HEK293 (cell line): ENCODE measurements around the gene SYTL5.

Experiments
- HOXC10 ChIP-seq: sonication (generic); formaldehyde crosslinking; IDR thresholded peaks from 2 replicates; pipeline ENCODE4 v1.8.1; 2023; ENCODE audit warnings: mild to moderate bottlenecking, missing genetic modification reagents
- KLF17 ChIP-seq: fragments of 450-650 bp; formaldehyde crosslinking; IDR thresholded peaks from 2 replicates; pipeline ENCODE4 v1.5.1; 2016; ENCODE audit warnings: missing biosample characterization, missing genetic modification characterization
- KLF7 ChIP-seq: fragments of 450-650 bp; formaldehyde crosslinking; IDR thresholded peaks from 2 replicates; pipeline ENCODE4 v1.5.1; 2016; ENCODE audit warnings: missing biosample characterization, missing genetic modification characterization, borderline replicate concordance
- PATZ1 ChIP-seq: fragments of 450-650 bp; formaldehyde crosslinking; IDR thresholded peaks from 2 replicates; pipeline ENCODE4 v1.5.1; 2016; ENCODE audit warnings: missing biosample characterization, missing genetic modification characterization
- PRDM6 ChIP-seq: fragments of 450-650 bp; formaldehyde crosslinking; IDR thresholded peaks from 2 replicates; pipeline ENCODE4 v1.5.1; 2017; ENCODE audit warnings: missing biosample characterization, missing genetic modification characterization
- ZEB2 ChIP-seq: fragments of 450-650 bp; formaldehyde crosslinking; IDR thresholded peaks from 2 replicates; pipeline ENCODE4 v1.5.1; 2016; ENCODE audit warnings: missing biosample characterization, missing genetic modification characterization
- ZFP69B ChIP-seq: fragments of 450-650 bp; formaldehyde crosslinking; IDR thresholded peaks from 2 replicates; pipeline ENCODE4 v1.5.1; 2016; ENCODE audit warnings: missing biosample characterization, missing genetic modification characterization
- ZNF114 ChIP-seq: fragments of 450-650 bp; formaldehyde crosslinking; IDR thresholded peaks from 2 replicates; pipeline ENCODE4 v1.5.0; 2017; ENCODE audit warnings: missing biosample characterization, missing genetic modification characterization
- ZNF174 ChIP-seq: fragments of 450-650 bp; formaldehyde crosslinking; IDR thresholded peaks from 2 replicates; pipeline ENCODE4 v1.5.0; 2017; ENCODE audit warnings: missing biosample characterization, mild to moderate bottlenecking, missing genetic modification characterization
- ZNF221 ChIP-seq: fragments of 450-650 bp; formaldehyde crosslinking; IDR thresholded peaks from 2 replicates; pipeline ENCODE4 v1.5.1; 2017; ENCODE audit warnings: missing biosample characterization, missing genetic modification characterization, borderline replicate concordance
- ZNF398 ChIP-seq: fragments of 450-650 bp; formaldehyde crosslinking; IDR thresholded peaks from 2 replicates; pipeline ENCODE4 v1.5.1; 2017; ENCODE audit warnings: missing biosample characterization, missing genetic modification characterization
- ZNF416 ChIP-seq: fragments of 450-650 bp; formaldehyde crosslinking; IDR thresholded peaks from 2 replicates; pipeline ENCODE4 v1.5.1; 2016; ENCODE audit warnings: missing biosample characterization, missing genetic modification characterization
- ZNF423 ChIP-seq: fragments of 450-650 bp; formaldehyde crosslinking; IDR thresholded peaks from 2 replicates; pipeline ENCODE4 v1.5.1; 2016; ENCODE audit warnings: missing biosample characterization, missing genetic modification characterization
- ZNF473 ChIP-seq: fragments of 450-650 bp; formaldehyde crosslinking; IDR thresholded peaks from 2 replicates; pipeline ENCODE4 v1.5.1; 2017; ENCODE audit warnings: missing biosample characterization, missing genetic modification characterization
- ZNF488 ChIP-seq: fragments of 450-650 bp; formaldehyde crosslinking; IDR thresholded peaks from 2 replicates; pipeline ENCODE4 v1.5.1; 2016; ENCODE audit warnings: missing biosample characterization, missing genetic modification characterization
- ZNF501 ChIP-seq: fragments of 450-650 bp; formaldehyde crosslinking; IDR thresholded peaks from 2 replicates; pipeline ENCODE4 v1.5.1; 2016; ENCODE audit warnings: missing biosample characterization, missing genetic modification characterization
- ZNF514 ChIP-seq: fragments of 450-650 bp; formaldehyde crosslinking; IDR thresholded peaks from 2 replicates; pipeline ENCODE4 v1.5.1; 2016; ENCODE audit warnings: missing biosample characterization, missing genetic modification characterization
- ZNF530 ChIP-seq: fragments of 450-650 bp; formaldehyde crosslinking; IDR thresholded peaks from 2 replicates; pipeline ENCODE4 v1.5.1; 2016; ENCODE audit warnings: low read depth, missing biosample characterization, missing genetic modification characterization
- ZNF549 ChIP-seq: fragments of 450-650 bp; IDR thresholded peaks from 2 replicates; pipeline ENCODE4 v1.5.1; 2018; ENCODE audit warnings: missing biosample characterization, missing genetic modification characterization, mild to moderate bottlenecking, inconsistent platforms, moderate library complexity
- ZNF558 ChIP-seq: fragments of 450-650 bp; formaldehyde crosslinking; IDR thresholded peaks from 2 replicates; pipeline ENCODE4 v1.5.1; 2016; ENCODE audit warnings: missing biosample characterization, missing genetic modification characterization
- ZNF843 ChIP-seq: fragments of 450-650 bp; formaldehyde crosslinking; IDR thresholded peaks from 2 replicates; pipeline ENCODE4 v1.5.1; 2016; ENCODE audit warnings: missing biosample characterization, missing genetic modification characterization
- ZSCAN18 ChIP-seq: fragments of 450-650 bp; formaldehyde crosslinking; IDR thresholded peaks from 2 replicates; pipeline ENCODE4 v1.5.1; 2016; ENCODE audit warnings: missing biosample characterization, missing genetic modification characterization
- ZSCAN23 ChIP-seq: fragments of 450-650 bp; formaldehyde crosslinking; IDR thresholded peaks from 2 replicates; pipeline ENCODE4 v1.5.1; 2016; ENCODE audit warnings: missing biosample characterization, missing genetic modification characterization
- ZXDB ChIP-seq: fragments of 450-650 bp; formaldehyde crosslinking; IDR thresholded peaks from 2 replicates; pipeline ENCODE4 v1.5.1; 2016; ENCODE audit warnings: missing biosample characterization, missing genetic modification characterization

The SYTL5 gene

GRCh38 chrX:38045538-38046096, 39.3 kb downstream of the SYTL5 start (continued):
- TF ChIP-seq ZNF488 (tag by site-specific recombination) (no peak), ZNF530 (tag by site-specific recombination) (no peak), ZNF174 (tag by site-specific recombination) (no peak), ZNF114 (tag by site-specific recombination) (no peak), ZNF473 (tag by site-specific recombination) (no peak), ZSCAN18 (no peak), ZNF558 (tag by site-specific recombination) (no peak), ZNF549 (tag by site-specific recombination) (no peak), PRDM6 (peak; percentile 65), PATZ1 (tag by site-specific recombination) (no peak), ZFP69B (tag by site-specific recombination) (no peak), ZNF843 (tag by site-specific recombination) (no peak), ZNF514 (tag by site-specific recombination) (no peak), KLF7 (tag by site-specific recombination) (no peak), ZNF416 (tag by site-specific recombination) (no peak), KLF17 (tag by site-specific recombination) (no peak), ZXDB (tag by site-specific recombination) (0 out of 2 replicates have a peak, but pooled peaks have one; percentile 69), ZSCAN23 (tag by site-specific recombination) (no peak), ZNF423 (tag by site-specific recombination) (no peak), ZNF398 (tag by site-specific recombination) (peak; percentile 11; the same call in 1 of the 2 replicates), ZEB2 (tag by site-specific recombination) (peak; percentile 69), ZNF501 (tag by site-specific recombination) (no peak), ZNF221 (no peak), HOXC10 (no peak)
- TF ChIP-seq, all 188 proteins: peak for 10
